Liver (tissue), 9 donors: ENCODE data around the gene VOPP1. TPM values are rescaled to one million over a fixed set of nuclear protein-coding genes. Genes with fewer than 3 reads are reported as not detected.

Experiments
- DNase-seq: peaks from one replicate; pipeline ENCODE4 v3.0.0-alpha.2; 2017; ENCODE audit warnings: low spot score
- H3K27ac ChIP-seq, 2 donors: one replicate each; pipeline ENCODE4 v1.7.0; 2013; ENCODE audit warnings: inconsistent platforms in 2 of 2, low read length in 2 of 2, control low read depth in 1 of 2, low read depth in 1 of 2, mild to moderate bottlenecking in 1 of 2
- H3K27me3 ChIP-seq, 4 donors: one replicate each; pipeline versions ENCODE4 v1.6.1 to v1.7.0; 2013; ENCODE audit warnings: low read length in 3 of 4, inconsistent platforms in 1 of 4, mild to moderate bottlenecking in 1 of 4, moderate library complexity in 1 of 4; ENCODE audit not compliant: control insufficient read depth in 4 of 4, insufficient read depth in 4 of 4
- H3K36me3 ChIP-seq, 4 donors: one replicate each; pipeline versions ENCODE4 v1.6.1 to v1.7.0; 2013; ENCODE audit warnings: low read length in 3 of 4, mild to moderate bottlenecking in 3 of 4, low read depth in 1 of 4, moderate library complexity in 1 of 4; ENCODE audit not compliant: control insufficient read depth in 4 of 4, insufficient read depth in 3 of 4
- H3K4me1 ChIP-seq, 4 donors: one replicate each; pipeline versions ENCODE4 v1.6.1 to v1.7.0; 2013; ENCODE audit warnings: low read length in 3 of 4, mild to moderate bottlenecking in 3 of 4, moderate library complexity in 1 of 4; ENCODE audit not compliant: control insufficient read depth in 4 of 4, insufficient read depth in 4 of 4
- H3K4me3 ChIP-seq, 3 donors: one replicate each; pipeline versions ENCODE4 v1.6.1 to v1.7.0; 2013; ENCODE audit warnings: low read length in 3 of 3, control low read depth in 1 of 3, low read depth in 1 of 3, mild to moderate bottlenecking in 1 of 3
- H3K9ac ChIP-seq, 2 donors: one replicate each; pipeline ENCODE4 v1.7.0; 2013; ENCODE audit warnings: low read length in 2 of 2, mild to moderate bottlenecking in 2 of 2, moderate library complexity in 2 of 2, control low read depth in 1 of 2, low read depth in 1 of 2
- H3K9me3 ChIP-seq, 4 donors: one replicate each; pipeline versions ENCODE4 v1.6.1 to v1.7.0; 2013; ENCODE audit warnings: low read length in 3 of 4; ENCODE audit not compliant: control insufficient read depth in 4 of 4
- CTCF ChIP-seq: fragments of 150-350 bp; IDR thresholded peaks from 2 replicates; pipeline ENCODE4 v1.5.1; 2017; ENCODE audit warnings: improper control_type of control experiment, low read depth, low read length; ENCODE audit not compliant: missing input control
- EGR1 ChIP-seq, 2 donors: IDR thresholded peaks; 2 replicates each; pipeline ENCODE4 v1.6.1; 2016 to 2018; ENCODE audit warnings: antibody characterized with exemption in 2 of 2, low read depth in 2 of 2
- FOXA1 ChIP-seq: IDR thresholded peaks from 2 replicates; pipeline ENCODE4 v1.6.1; 2016; ENCODE audit warnings: antibody characterized with exemption
- FOXA2 ChIP-seq: IDR thresholded peaks from 2 replicates; pipeline ENCODE4 v1.6.1; 2016; ENCODE audit warnings: antibody characterized with exemption
- GABPA ChIP-seq, 2 donors: IDR thresholded peaks in 1 of 2; conservative IDR thresholded peaks in 1 of 2; 2 replicates each; pipeline ENCODE4 v1.6.1; 2016; ENCODE audit warnings: antibody characterized with exemption in 2 of 2, mild to moderate bottlenecking in 1 of 2, moderate library complexity in 1 of 2
- HNF4A ChIP-seq, 2 donors: conservative IDR thresholded peaks; 2 replicates each; pipeline ENCODE4 v1.6.1; 2016; ENCODE audit warnings: antibody characterized with exemption in 2 of 2, mild to moderate bottlenecking in 2 of 2
- HNF4G ChIP-seq: IDR thresholded peaks from 2 replicates; pipeline ENCODE4 v1.6.1; 2016; ENCODE audit warnings: antibody characterized with exemption
- JUND ChIP-seq, 2 donors: IDR thresholded peaks; 2 replicates each; pipeline ENCODE4 v1.6.1; 2016; ENCODE audit warnings: antibody characterized with exemption in 2 of 2
- MAX ChIP-seq: IDR thresholded peaks from 2 replicates; pipeline ENCODE4 v1.6.1; 2016; ENCODE audit warnings: antibody characterized with exemption
- RAD21 ChIP-seq, 2 donors: IDR thresholded peaks; 2 replicates each; pipeline ENCODE4 v1.6.1; 2016; ENCODE audit warnings: antibody characterized with exemption in 2 of 2, mild to moderate bottlenecking in 2 of 2
- RXRA ChIP-seq, 2 donors: IDR thresholded peaks; 2 replicates each; pipeline ENCODE4 v1.6.1; 2017 to 2018; ENCODE audit warnings: antibody characterized with exemption in 2 of 2, mild to moderate bottlenecking in 1 of 2
- SP1 ChIP-seq: IDR thresholded peaks from 2 replicates; pipeline ENCODE4 v1.6.1; 2018; ENCODE audit warnings: antibody characterized with exemption, mild to moderate bottlenecking
- YY1 ChIP-seq: IDR thresholded peaks from 2 replicates; pipeline ENCODE4 v1.6.1; 2016; ENCODE audit warnings: antibody characterized with exemption, mild to moderate bottlenecking
- WGBS: extraction: QIAGEN DNeasy Blood & Tissue Kit; methylation state at CpG from one replicate; pipeline ENCODE4 v1.1.7; 2013; 5-methylcytosine and 5-hydroxymethylcytosine counted together
- polyA plus RNA-seq, 2 donors: library from polyadenylated mRNA; stranded (reverse) in 1 of 2; unstranded in 1 of 2; fragments of 200-250 nt in 1 of 2; fragments of >200 nt in 1 of 2; fragmentation: Nextera tagmentation in 1 of 2; extraction: Ambion mirVana in 1 of 2; gene quantifications; one replicate each; pipeline versions ENCODE4 v1.2.1 to v1.2.3, GENCODE V29; 2013 to 2015
- total RNA-seq, 2 donors: library from RNA; depleted of rRNA; stranded (reverse); fragments of >200 nt; gene quantifications; one replicate each; pipeline ENCODE4 v1.2.3, GENCODE V29; 2014
- TF ChIP-seq, protein P1 (sequence below): IDR thresholded peaks from 2 replicates; pipeline ENCODE4 v1.6.1; 2016; ENCODE audit warnings: antibody characterized with exemption, mild to moderate bottlenecking
- TF ChIP-seq, protein P2 (sequence below): IDR thresholded peaks from 2 replicates; pipeline ENCODE4 v1.6.1; 2016; ENCODE audit warnings: antibody characterized with exemption
- donor health status: healthy.
- donor health status: healthy.
- donor health status: healthy.
- donor health status: healthy.
- donor health status: healthy.

Gene VOPP1
- total and polyA plus RNA-seq, 4 donors: 11.5 to 23.8 (median 21.7) TPM

DNA sequence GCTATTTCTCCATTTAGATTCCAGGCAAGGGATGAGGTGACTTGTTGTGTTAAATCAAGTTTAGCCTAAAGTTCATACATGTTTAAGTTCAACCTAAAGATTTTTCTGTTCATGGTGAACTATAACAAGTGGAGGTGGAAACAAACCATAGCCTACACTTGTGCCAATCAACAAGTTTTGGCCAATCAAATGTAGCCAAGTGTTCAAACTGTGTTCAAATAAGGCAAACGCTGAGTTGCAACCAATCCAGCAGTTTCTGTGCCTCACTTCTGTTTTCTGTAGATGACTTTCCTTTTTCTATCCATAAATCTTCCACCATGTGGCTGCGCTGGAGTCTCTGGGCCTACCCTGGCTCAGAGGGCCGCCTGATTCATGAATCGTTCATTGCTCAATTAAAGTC lies 4.5 kb upstream of the VOPP1 start:
- DNase-seq: no peak
- Histone ChIP-seq H3K4me3 (no peak overlapping the region), H3K9ac (no peak overlapping the region), H3K36me3 (no peaks in the 10 kb centered on the region), H3K4me1 (peaks cover 0 to 13% (median 7%) of the 10 kb centered on the region in 4 donors), H3K27me3 (no peaks in the 10 kb centered on the region), H3K27ac (no peak overlapping the region), H3K9me3 (no peaks in the 10 kb centered on the region)
- TF ChIP-seq FOXA1 (no peak), HNF4G (no peak), GABPA (IDR thresholded peaks at IDR 0.05 in 1 of 2, conservative IDR thresholded peaks at IDR 0.05 in 1 of 2) (no peak), RAD21 (IDR thresholded peaks at IDR 0.05) (no peak), YY1 (no peak), RXRA (IDR thresholded peaks at IDR 0.05) (no peak), FOXA2 (no peak), HNF4A (conservative IDR thresholded peaks at IDR 0.05) (no peak), SP1 (no peak), JUND (IDR thresholded peaks at IDR 0.05) (no peak), EGR1 (IDR thresholded peaks at IDR 0.05; ENCODE audit: low read depth in 2 of 2) (no peak), MAX (no peak)
- TF ChIP-seq, protein P1, sequence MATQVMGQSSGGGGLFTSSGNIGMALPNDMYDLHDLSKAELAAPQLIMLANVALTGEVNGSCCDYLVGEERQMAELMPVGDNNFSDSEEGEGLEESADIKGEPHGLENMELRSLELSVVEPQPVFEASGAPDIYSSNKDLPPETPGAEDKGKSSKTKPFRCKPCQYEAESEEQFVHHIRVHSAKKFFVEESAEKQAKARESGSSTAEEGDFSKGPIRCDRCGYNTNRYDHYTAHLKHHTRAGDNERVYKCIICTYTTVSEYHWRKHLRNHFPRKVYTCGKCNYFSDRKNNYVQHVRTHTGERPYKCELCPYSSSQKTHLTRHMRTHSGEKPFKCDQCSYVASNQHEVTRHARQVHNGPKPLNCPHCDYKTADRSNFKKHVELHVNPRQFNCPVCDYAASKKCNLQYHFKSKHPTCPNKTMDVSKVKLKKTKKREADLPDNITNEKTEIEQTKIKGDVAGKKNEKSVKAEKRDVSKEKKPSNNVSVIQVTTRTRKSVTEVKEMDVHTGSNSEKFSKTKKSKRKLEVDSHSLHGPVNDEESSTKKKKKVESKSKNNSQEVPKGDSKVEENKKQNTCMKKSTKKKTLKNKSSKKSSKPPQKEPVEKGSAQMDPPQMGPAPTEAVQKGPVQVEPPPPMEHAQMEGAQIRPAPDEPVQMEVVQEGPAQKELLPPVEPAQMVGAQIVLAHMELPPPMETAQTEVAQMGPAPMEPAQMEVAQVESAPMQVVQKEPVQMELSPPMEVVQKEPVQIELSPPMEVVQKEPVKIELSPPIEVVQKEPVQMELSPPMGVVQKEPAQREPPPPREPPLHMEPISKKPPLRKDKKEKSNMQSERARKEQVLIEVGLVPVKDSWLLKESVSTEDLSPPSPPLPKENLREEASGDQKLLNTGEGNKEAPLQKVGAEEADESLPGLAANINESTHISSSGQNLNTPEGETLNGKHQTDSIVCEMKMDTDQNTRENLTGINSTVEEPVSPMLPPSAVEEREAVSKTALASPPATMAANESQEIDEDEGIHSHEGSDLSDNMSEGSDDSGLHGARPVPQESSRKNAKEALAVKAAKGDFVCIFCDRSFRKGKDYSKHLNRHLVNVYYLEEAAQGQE: no peak
- TF ChIP-seq, protein P2, sequence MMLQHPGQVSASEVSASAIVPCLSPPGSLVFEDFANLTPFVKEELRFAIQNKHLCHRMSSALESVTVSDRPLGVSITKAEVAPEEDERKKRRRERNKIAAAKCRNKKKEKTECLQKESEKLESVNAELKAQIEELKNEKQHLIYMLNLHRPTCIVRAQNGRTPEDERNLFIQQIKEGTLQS: no peak
- 93% methylated on average over 4 of the region's 4 CpGs for WGBS

DNA sequence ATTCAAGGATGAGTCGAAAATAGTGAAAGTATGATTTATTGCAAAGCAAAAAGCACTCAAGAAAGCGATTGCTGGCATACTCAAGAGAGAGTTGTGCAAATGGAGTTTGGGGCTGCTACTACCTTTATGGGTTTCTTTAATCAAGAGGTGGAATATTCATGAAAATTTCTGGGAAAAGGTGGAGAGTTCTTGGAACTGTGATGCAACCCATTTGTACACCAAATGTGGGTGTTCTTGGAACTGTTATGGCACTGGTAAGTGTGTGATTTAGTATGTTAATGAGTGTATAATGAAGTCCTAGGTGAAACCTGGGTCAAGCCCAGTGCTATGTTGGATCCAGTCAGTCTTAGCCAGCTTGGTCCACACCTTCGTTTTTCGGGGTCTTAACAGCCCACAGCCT lies 3.4 kb upstream of the VOPP1 start:
- no peak for DNase-seq
- Histone ChIP-seq H3K4me3 (no peak overlapping the region), H3K27ac (no peak overlapping the region), H3K9ac (no peak overlapping the region), H3K4me1 (peaks cover 1 to 13% (median 11%) of the 10 kb centered on the region in 4 donors), H3K36me3 (no peaks in the 10 kb centered on the region), H3K9me3 (no peaks in the 10 kb centered on the region), H3K27me3 (no peaks in the 10 kb centered on the region)
- 94% methylated on average over 4 of the region's 4 CpGs for WGBS
- no peak for TF ChIP-seq CTCF
- TF ChIP-seq RXRA (IDR thresholded peaks at IDR 0.05): no peak
- no peak for TF ChIP-seq JUND (IDR thresholded peaks at IDR 0.05)
